HFFc6 (cell line): ENCODE data around the gene ZNF778. TPM values are rescaled to one million over a fixed set of nuclear protein-coding genes. Genes with fewer than 3 reads are reported as not detected.

Experiments used
- DNase-seq: peaks from one replicate; pipeline ENCODE4 v3.0.0-alpha.2; 2018
- H3K27ac Mint-ChIP-seq: 2 replicates; pipeline ENCODE4 v1.8.0; 2020; ENCODE audit warnings: mild to moderate bottlenecking, mixed read lengths
- H3K27me3 Mint-ChIP-seq: 2 replicates; pipeline ENCODE4 v1.8.0; 2021; ENCODE audit warnings: mild to moderate bottlenecking, moderate library complexity, mixed read lengths; ENCODE audit not compliant: insufficient read depth
- H3K36me3 Mint-ChIP-seq: 2 replicates; pipeline ENCODE4 v1.8.0; 2021; ENCODE audit warnings: low read depth, mixed read lengths
- H3K4me1 Mint-ChIP-seq: 2 replicates; pipeline ENCODE4 v1.8.0; 2020; ENCODE audit warnings: low read depth, mixed read lengths
- H3K4me3 Mint-ChIP-seq: 2 replicates; pipeline ENCODE4 v1.8.0; 2020; ENCODE audit warnings: mild to moderate bottlenecking, moderate library complexity, mixed read lengths
- H3K9me3 Mint-ChIP-seq: 2 replicates; pipeline ENCODE4 v1.8.0; 2020; ENCODE audit warnings: mild to moderate bottlenecking, mixed read lengths
- total RNA-seq, 6 experiments: library from RNA; stranded (reverse); fragmentation: NEBNext Ultra II Directional; extraction: Animal tissue kit (Norgen Biotek cat#: 25700); gene quantifications; 2 replicates in 1 of 6; 3 replicates in 5 of 6; pipeline ENCODE4 v1.2.3, GENCODE V29; 2021
- TF ChIP-seq, protein P1 (sequence below): fragments of 200-600 bp; sonication (generic); IDR thresholded peaks from 2 replicates; pipeline ENCODE4 v1.5.0; 2021; ENCODE audit warnings: antibody characterized with exemption, mild to moderate bottlenecking

ZNF778 gene
- total RNA-seq, 6 experiments from 2014 or later = 6.8 to 8.1 (median 7.5) TPM

GRCh38 chr16:89202422-89203215 is 14.9 kb upstream of the ZNF778 start:
- H3K27me3 Mint-ChIP-seq = peaks cover 27% of the 10 kb centered on the region
- no peak for DNase-seq
- H3K4me3 Mint-ChIP-seq = no peak overlapping the region
- TF ChIP-seq, protein P1, sequence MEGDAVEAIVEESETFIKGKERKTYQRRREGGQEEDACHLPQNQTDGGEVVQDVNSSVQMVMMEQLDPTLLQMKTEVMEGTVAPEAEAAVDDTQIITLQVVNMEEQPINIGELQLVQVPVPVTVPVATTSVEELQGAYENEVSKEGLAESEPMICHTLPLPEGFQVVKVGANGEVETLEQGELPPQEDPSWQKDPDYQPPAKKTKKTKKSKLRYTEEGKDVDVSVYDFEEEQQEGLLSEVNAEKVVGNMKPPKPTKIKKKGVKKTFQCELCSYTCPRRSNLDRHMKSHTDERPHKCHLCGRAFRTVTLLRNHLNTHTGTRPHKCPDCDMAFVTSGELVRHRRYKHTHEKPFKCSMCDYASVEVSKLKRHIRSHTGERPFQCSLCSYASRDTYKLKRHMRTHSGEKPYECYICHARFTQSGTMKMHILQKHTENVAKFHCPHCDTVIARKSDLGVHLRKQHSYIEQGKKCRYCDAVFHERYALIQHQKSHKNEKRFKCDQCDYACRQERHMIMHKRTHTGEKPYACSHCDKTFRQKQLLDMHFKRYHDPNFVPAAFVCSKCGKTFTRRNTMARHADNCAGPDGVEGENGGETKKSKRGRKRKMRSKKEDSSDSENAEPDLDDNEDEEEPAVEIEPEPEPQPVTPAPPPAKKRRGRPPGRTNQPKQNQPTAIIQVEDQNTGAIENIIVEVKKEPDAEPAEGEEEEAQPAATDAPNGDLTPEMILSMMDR = no peak
- no peaks in the 10 kb centered on the region for H3K4me1 Mint-ChIP-seq
- peaks cover 8% of the 10 kb centered on the region for H3K36me3 Mint-ChIP-seq
- peaks cover 11% of the 10 kb centered on the region for H3K9me3 Mint-ChIP-seq
- no peak overlapping the region for H3K27ac Mint-ChIP-seq

GRCh38 chr16:89207993-89208392 is 9.5 kb upstream of the ZNF778 start:
- Mint-ChIP-seq H3K9me3 (peaks cover 3% of the 10 kb centered on the region), H3K27me3 (peaks cover 23% of the 10 kb centered on the region), H3K4me3 (no peak overlapping the region), H3K4me1 (peaks cover 8% of the 10 kb centered on the region), H3K27ac (no peak overlapping the region), H3K36me3 (peaks cover 3% of the 10 kb centered on the region; the same call in 1 of the 2 replicates)
- no peak for DNase-seq
- TF ChIP-seq, protein P1 = no peak

DNA sequence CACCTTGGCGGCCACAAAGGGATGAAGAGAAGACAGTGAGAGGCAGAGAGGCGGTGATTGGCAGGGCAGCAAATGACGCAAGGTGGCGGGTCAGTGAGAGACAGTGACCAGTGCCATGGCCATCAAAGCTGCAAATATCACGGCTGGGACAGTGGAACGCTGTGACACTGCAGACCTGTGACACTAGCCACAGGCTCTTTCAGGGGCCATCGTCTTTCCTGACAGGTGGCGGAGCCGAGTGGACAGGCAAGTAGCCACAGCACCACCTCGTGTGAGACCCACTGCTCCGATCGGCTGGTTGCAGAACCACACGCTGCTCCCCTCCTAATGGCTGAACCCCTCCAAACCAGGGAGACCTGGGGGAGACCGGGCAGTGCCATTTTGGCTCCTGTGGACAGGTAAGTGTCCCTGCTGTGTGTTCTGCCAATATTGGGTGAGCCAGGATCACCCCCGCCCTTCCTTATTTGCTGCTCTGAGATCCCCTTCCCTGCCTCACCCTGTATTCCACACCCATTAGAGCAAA is 7.9 kb upstream of the ZNF778 start:
- Mint-ChIP-seq H3K27me3 (peaks cover 16% of the 10 kb centered on the region), H3K9me3 (no peaks in the 10 kb centered on the region), H3K4me3 (no peak overlapping the region), H3K4me1 (peaks cover 14% of the 10 kb centered on the region), H3K36me3 (no peaks in the 10 kb centered on the region), H3K27ac (no peak overlapping the region)
- TF ChIP-seq, protein P1 = no peak
- DNase-seq = no peak

DNA sequence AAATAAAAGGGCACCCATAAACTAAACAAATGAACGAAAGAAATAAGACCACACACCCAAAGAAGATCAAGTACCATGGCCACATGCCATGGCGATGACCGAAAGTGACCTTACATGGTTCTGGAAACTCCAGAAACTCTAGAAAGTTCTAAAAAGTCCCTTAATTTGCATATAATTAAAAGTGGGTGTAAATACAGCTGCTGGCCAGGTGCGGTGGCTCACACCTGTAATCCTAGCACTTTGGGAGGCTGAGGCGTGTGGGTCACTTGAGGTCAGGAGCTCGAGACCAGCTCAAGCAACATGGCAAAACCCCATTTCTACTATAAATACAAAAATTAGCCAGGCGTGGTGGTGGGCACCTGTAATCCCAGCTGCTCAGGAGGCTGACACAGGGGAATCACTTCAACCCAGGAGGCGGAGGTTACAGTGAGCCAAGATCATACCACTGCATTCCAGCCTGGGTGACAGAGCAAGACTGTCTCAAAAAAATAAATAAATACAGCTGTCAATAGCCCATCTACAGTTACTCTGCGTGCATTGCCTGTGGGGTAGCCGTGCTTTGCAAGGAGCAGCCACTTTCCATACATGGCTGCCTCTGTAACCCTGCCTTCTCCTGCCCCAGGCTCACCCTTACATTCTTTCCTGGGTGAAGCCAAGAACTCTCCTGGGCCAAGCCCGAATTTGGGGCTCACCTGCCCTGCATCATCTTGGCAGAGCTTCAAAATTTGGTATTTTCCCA is 7.2 kb upstream of the ZNF778 start:
- Mint-ChIP-seq H3K4me3 (no peak overlapping the region), H3K9me3 (no peaks in the 10 kb centered on the region)

DNA sequence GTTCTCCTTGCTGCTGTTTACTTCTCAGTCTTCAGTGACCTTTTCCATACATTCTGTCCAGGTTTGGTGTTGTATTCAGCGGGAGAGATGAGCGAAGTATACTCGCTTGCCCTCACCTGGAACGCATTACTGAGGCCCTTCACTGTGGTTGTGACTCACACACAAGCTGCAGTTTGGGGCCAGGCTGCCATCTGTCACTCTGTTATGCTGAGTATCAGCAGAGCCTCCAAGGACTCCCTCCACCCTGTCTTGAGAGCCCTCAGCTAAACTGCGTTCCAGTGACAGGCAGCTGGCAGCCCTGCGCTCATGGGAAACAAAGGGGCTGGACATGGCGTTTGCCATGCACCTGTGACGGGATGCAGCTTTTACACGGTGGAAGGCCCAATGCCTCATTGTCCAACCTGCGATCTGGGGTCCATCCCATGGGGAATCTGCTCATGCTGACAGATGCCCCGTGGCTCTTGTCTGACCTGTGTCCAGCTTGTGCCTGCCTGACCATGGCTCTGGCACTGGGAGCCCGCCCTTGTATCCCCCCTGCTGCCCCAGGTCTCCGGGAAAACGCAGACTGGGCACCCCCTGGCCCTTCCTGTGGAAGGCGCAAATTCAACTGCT is 6.5 kb upstream of the ZNF778 start:
- H3K4me3 Mint-ChIP-seq = no peak overlapping the region
- no peak for DNase-seq
- no peaks in the 10 kb centered on the region for H3K9me3 Mint-ChIP-seq
- H3K27me3 Mint-ChIP-seq = peaks cover 12% of the 10 kb centered on the region
- peaks cover 20% of the 10 kb centered on the region for H3K4me1 Mint-ChIP-seq
- H3K27ac Mint-ChIP-seq = no peak overlapping the region
- H3K36me3 Mint-ChIP-seq = no peaks in the 10 kb centered on the region
- TF ChIP-seq, protein P1 = no peak

More for the DNA sequence above, 7.2 kb upstream of the ZNF778 start:
- H3K4me1 Mint-ChIP-seq = peaks cover 20% of the 10 kb centered on the region
- peaks cover 13% of the 10 kb centered on the region for H3K27me3 Mint-ChIP-seq
- TF ChIP-seq, protein P1 = no peak
- no peak overlapping the region for H3K27ac Mint-ChIP-seq
- DNase-seq = no peak
- no peaks in the 10 kb centered on the region for H3K36me3 Mint-ChIP-seq
